Urinary bladder (tissue), 4 donors: ENCODE data around the gene MRPL24. TPM values are rescaled to one million over a fixed set of nuclear protein-coding genes. Genes with fewer than 3 reads are reported as not detected.

Experiments
- DNase-seq: peaks from one replicate; pipeline ENCODE4 v3.0.0-alpha.2; 2015; ENCODE audit errors: extremely low spot score
- H3K27ac ChIP-seq: one replicate; pipeline ENCODE4 v1.5.1; 2013; ENCODE audit warnings: low read depth, mild to moderate bottlenecking, moderate library complexity
- H3K36me3 ChIP-seq: one replicate; pipeline ENCODE4 v1.6.1; 2013; ENCODE audit warnings: mild to moderate bottlenecking, moderate library complexity; ENCODE audit not compliant: insufficient read depth
- H3K4me1 ChIP-seq: one replicate; pipeline ENCODE4 v1.6.1; 2013; ENCODE audit warnings: mild to moderate bottlenecking, moderate library complexity; ENCODE audit not compliant: insufficient read depth
- H3K4me3 ChIP-seq: one replicate; pipeline ENCODE4 v1.5.1; 2013; ENCODE audit warnings: low read depth, low read length
- WGBS: extraction: QIAGEN DNeasy Blood & Tissue Kit; methylation state at CpG from one replicate; pipeline ENCODE4 v1.1.7; 2013; 5-methylcytosine and 5-hydroxymethylcytosine counted together
- polyA plus RNA-seq: library from polyadenylated mRNA; stranded (reverse); fragments of 200-250 nt; gene quantifications from one replicate; pipeline ENCODE4 v1.2.3, GENCODE V29; 2013
- total RNA-seq: library from RNA; depleted of rRNA; stranded (reverse); fragments of >200 nt; gene quantifications from one replicate; pipeline ENCODE4 v1.2.3, GENCODE V29; 2014
- donor health status: healthy with polysubstance abuse.
- donor health status: healthy.

The MRPL24 gene
- total and polyA plus RNA-seq, 2 donors: 25.8 to 115 TPM

- 79% methylated on average over 12 of the region's 12 CpGs for WGBS
- H3K4me1 ChIP-seq: no peaks in the 10 kb centered on the region
- H3K36me3 ChIP-seq: no peaks in the 10 kb centered on the region
- no peak overlapping the region for H3K27ac ChIP-seq
- no peak for DNase-seq
- no peak overlapping the region for H3K4me3 ChIP-seq
Observed at GRCh38 chr1:156744344-156744743, 3.5 kb upstream of the MRPL24 start.

GRCh38 chr1:156743367-156744302, 2.7 kb upstream of the MRPL24 start:
- Histone ChIP-seq H3K27ac (no peak overlapping the region), H3K4me3 (no peak overlapping the region), H3K4me1 (no peaks in the 10 kb centered on the region), H3K36me3 (no peaks in the 10 kb centered on the region)
- no peak for DNase-seq
- WGBS: 88% methylated on average over 14 of the region's 14 CpGs

GRCh38 chr1:156742801-156743200, 1.9 kb upstream of the MRPL24 start:
- H3K4me3 ChIP-seq: no peak overlapping the region
- no peaks in the 10 kb centered on the region for H3K4me1 ChIP-seq
- no peak for DNase-seq
- no peaks in the 10 kb centered on the region for H3K36me3 ChIP-seq
- WGBS: 89% methylated on average over 4 of the region's 4 CpGs
- no peak overlapping the region for H3K27ac ChIP-seq

GRCh38 chr1:156742017-156742416, 1.1 kb upstream of the MRPL24 start:
- WGBS: 81% methylated on average over 3 of the region's 3 CpGs
- Histone ChIP-seq H3K4me3 (no peak overlapping the region), H3K4me1 (no peaks in the 10 kb centered on the region), H3K36me3 (no peaks in the 10 kb centered on the region), H3K27ac (no peak overlapping the region)
- DNase-seq: no peak

GRCh38 chr1:156741481-156741983, 644 bp upstream of the MRPL24 start:
- Histone ChIP-seq H3K4me3 (peak overlapping the region; percentile 13), H3K27ac (peak overlapping the region; percentile 46), H3K4me1 (no peaks in the 10 kb centered on the region), H3K36me3 (no peaks in the 10 kb centered on the region)
- no peak for DNase-seq
- WGBS: 53% methylated on average over 8 of the region's 8 CpGs

GRCh38 chr1:156740237-156740740, 599 bp downstream of the MRPL24 start:
- H3K27ac ChIP-seq: no peak overlapping the region
- H3K36me3 ChIP-seq: no peaks in the 10 kb centered on the region
- H3K4me3 ChIP-seq: peak overlapping the region; percentile 58
- WGBS: 20% methylated on average over 7 of the region's 7 CpGs
- DNase-seq: no peak
- no peaks in the 10 kb centered on the region for H3K4me1 ChIP-seq

GRCh38 chr1:156738916-156739315, 2.0 kb downstream of the MRPL24 start:
- H3K27ac ChIP-seq: no peak overlapping the region
- 86% methylated on average over 2 of the region's 2 CpGs for WGBS
- no peaks in the 10 kb centered on the region for H3K4me1 ChIP-seq
- no peaks in the 10 kb centered on the region for H3K36me3 ChIP-seq
- H3K4me3 ChIP-seq: no peak overlapping the region
- no peak for DNase-seq

- H3K4me3 ChIP-seq: no peak overlapping the region
- H3K36me3 ChIP-seq: no peaks in the 10 kb centered on the region
- 89% methylated on average over 10 of the region's 10 CpGs for WGBS
Observed at GRCh38 chr1:156738407-156738806, 2.5 kb downstream of the MRPL24 start.

GRCh38 chr1:156733989-156734584, 6.8 kb downstream of the MRPL24 start:
- no peaks in the 10 kb centered on the region for H3K4me1 ChIP-seq
- 93% methylated on average over 20 of the region's 20 CpGs for WGBS
- no peak overlapping the region for H3K27ac ChIP-seq
- no peaks in the 10 kb centered on the region for H3K36me3 ChIP-seq
- DNase-seq: no peak
- H3K4me3 ChIP-seq: no peak overlapping the region

More at GRCh38 chr1:156738407-156738806, 2.5 kb downstream of the MRPL24 start:
- DNase-seq: no peak
- Histone ChIP-seq H3K27ac (no peak overlapping the region), H3K4me1 (no peaks in the 10 kb centered on the region)

GRCh38 chr1:156728599-156729462, 12.1 kb downstream of the MRPL24 start, which contains the start of gene ISG20L2:
ISG20L2 (minus strand) TSS chr1:156728766; CDS start chr1:156727652, 1,114 bp downstream.
- under 1% methylated on average over 57 of the region's 57 CpGs for WGBS
- peak within 1 kb of the TSS; percentile 59 for H3K4me3 ChIP-seq
- peaks cover 4% of the 10 kb centered on the region for H3K4me1 ChIP-seq
- peak within 1 kb of the TSS; percentile 94 for H3K27ac ChIP-seq
- DNase-seq: peak; percentile 91
- H3K36me3 ChIP-seq: peaks cover 2% of the 10 kb centered on the region

GRCh38 chr1:156727926-156728598, 12.8 kb downstream of the MRPL24 start, which contains the start of gene METTL25B:
METTL25B (plus strand) TSS chr1:156728469; CDS start chr1:156729105, 636 bp downstream.
- DNase-seq: no peak
- Histone ChIP-seq H3K27ac (peak within 1 kb of the TSS; percentile 94), H3K4me1 (peaks cover 4% of the 10 kb centered on the region), H3K4me3 (peak within 1 kb of the TSS; percentile 59), H3K36me3 (peaks cover 2% of the 10 kb centered on the region)
- under 1% methylated on average over 46 of the region's 46 CpGs for WGBS

GRCh38 chr1:156727492-156727891, 13.4 kb downstream of the MRPL24 start:
- Histone ChIP-seq H3K27ac (no peak overlapping the region), H3K36me3 (peaks cover 2% of the 10 kb centered on the region), H3K4me3 (peak overlapping the region; percentile 59), H3K4me1 (peaks cover 4% of the 10 kb centered on the region)
- DNase-seq: no peak
- 54% methylated on average over 7 of the region's 7 CpGs for WGBS
